ENCODE results near the gene SCGB1A1.
A peak's percentile ranks its signal among the peaks of the same experiment; 100 is the strongest.

Gene SCGB1A1

GRCh38 chr11:62398011-62398994 lies 20.5 kb upstream of the SCGB1A1 start:
- no peak for DNase-seq (ENCODE audit: low read depth)

GRCh38 chr11:62399172-62399877 lies 19.5 kb upstream of the SCGB1A1 start:
- DNase-seq (ENCODE audit: low read depth), result no peak

GRCh38 chr11:62399878-62400266 lies 19.0 kb upstream of the SCGB1A1 start:
- DNase-seq (ENCODE audit: low read depth), result no peak

GRCh38 chr11:62400281-62400680 lies 18.6 kb upstream of the SCGB1A1 start:
- no peak for DNase-seq (ENCODE audit: low read depth)

- DNase-seq (ENCODE audit: low read depth), result no peak
These were observed 18.1 kb upstream of the SCGB1A1 start for GRCh38 chr11:62400760-62401159.

- no peak for DNase-seq (ENCODE audit: low read depth)
These were observed 17.5 kb upstream of the SCGB1A1 start for GRCh38 chr11:62401356-62401755.

GRCh38 chr11:62401811-62402210 lies 17.0 kb upstream of the SCGB1A1 start:
- no peak for DNase-seq (ENCODE audit: low read depth)

- DNase-seq (ENCODE audit: low read depth), result peak; percentile 11
These were observed 16.4 kb upstream of the SCGB1A1 start for GRCh38 chr11:62402226-62402959.

- DNase-seq (ENCODE audit: low read depth), result no peak
These were observed 15.7 kb upstream of the SCGB1A1 start for GRCh38 chr11:62402960-62403730.

- DNase-seq (ENCODE audit: low read depth), result no peak
These were observed 14.4 kb upstream of the SCGB1A1 start for GRCh38 chr11:62404435-62404834.

- DNase-seq (ENCODE audit: low read depth), result no peak
These were observed 13.9 kb upstream of the SCGB1A1 start for GRCh38 chr11:62404901-62405300.

- no peak for DNase-seq (ENCODE audit: low read depth)
These were observed 12.8 kb upstream of the SCGB1A1 start for GRCh38 chr11:62406034-62406433.

- DNase-seq (ENCODE audit: low read depth), result no peak
These were observed 9.0 kb upstream of the SCGB1A1 start for GRCh38 chr11:62409831-62410230.

- no peak for DNase-seq (ENCODE audit: low read depth)
These were observed 7.9 kb upstream of the SCGB1A1 start for GRCh38 chr11:62410972-62411371.

- no peak for DNase-seq (ENCODE audit: low read depth)
These were observed 7.3 kb upstream of the SCGB1A1 start for GRCh38 chr11:62411524-62411923.

- no peak for DNase-seq (ENCODE audit: low read depth)
These were observed 5.7 kb upstream of the SCGB1A1 start for GRCh38 chr11:62413060-62413696.

- DNase-seq (ENCODE audit: low read depth), result no peak
These were observed 2.2 kb upstream of the SCGB1A1 start for GRCh38 chr11:62416596-62416995.

GRCh38 chr11:62418136-62418535 lies 697 bp upstream of the SCGB1A1 start:
- no peak for DNase-seq (ENCODE audit: low read depth)

- DNase-seq (ENCODE audit: low read depth), result no peak
These were observed 589 bp downstream of the SCGB1A1 start for GRCh38 chr11:62419314-62419929.

GRCh38 chr11:62419943-62420342 lies 1.1 kb downstream of the SCGB1A1 start:
- no peak for DNase-seq (ENCODE audit: low read depth)

- DNase-seq (ENCODE audit: low read depth), result no peak
These were observed 2.0 kb downstream of the SCGB1A1 start for GRCh38 chr11:62420882-62421281.
